BLaER1 treated with 17β-estradiol and CSF1 and Interleukin-3, amounts not matched to agents 10 nM and 100 nM (cell line): ENCODE data around the gene KDM6A.

Experiments
- H3K27ac ChIP-seq, 11 experiments: shearing (Covaris generic); formaldehyde crosslinking; 2 replicates each; pipeline ENCODE4 v1.8.1; 2022
- H3K27me3 ChIP-seq, 11 experiments: shearing (Covaris generic); formaldehyde crosslinking; 2 replicates each; pipeline ENCODE4 v1.8.1; 2022
- H3K36me3 ChIP-seq, 11 experiments: shearing (Covaris generic); formaldehyde crosslinking; 2 replicates each; pipeline ENCODE4 v1.8.1; 2022
- H3K4me1 ChIP-seq, 10 experiments: shearing (Covaris generic); formaldehyde crosslinking; 2 replicates each; pipeline ENCODE4 v1.8.1; 2022
- H3K4me2 ChIP-seq, 11 experiments: shearing (Covaris generic); formaldehyde crosslinking; 2 replicates each; pipeline ENCODE4 v1.8.1; 2022
- H3K4me3 ChIP-seq, 10 experiments: shearing (Covaris generic); formaldehyde crosslinking; 2 replicates each; pipeline ENCODE4 v1.8.1; 2022
- H3K9ac ChIP-seq, 11 experiments: shearing (Covaris generic); formaldehyde crosslinking; 2 replicates each; pipeline ENCODE4 v1.8.1; 2022
- H3K9me3 ChIP-seq, 11 experiments: shearing (Covaris generic); formaldehyde crosslinking; replicated peaks in 1 of 11; 2 replicates each; pipeline ENCODE4 v1.8.1; 2022
- H4K20me1 ChIP-seq, 11 experiments: shearing (Covaris generic); formaldehyde crosslinking; 2 replicates each; pipeline ENCODE4 v1.8.1; 2022
- Cebpa-rat ChIP-seq, 11 experiments: shearing (Covaris generic); IDR thresholded peaks; 2 replicates each; pipeline ENCODE4 v1.8.1; 2022

The KDM6A gene

GRCh38 chrX:45140812-45141211 lies 267.8 kb downstream of the KDM6A start:
- Histone ChIP-seq H3K4me2 (no peak overlapping the region), H3K4me3 (no peak overlapping the region), H3K36me3 (no peaks in the 10 kb centered on the region), H3K4me1 (no peaks in the 10 kb centered on the region), H4K20me1 (no peaks in the 10 kb centered on the region), H3K9me3 (peaks cover 0 to 10% (median 5%) of the 10 kb centered on the region in 11 experiments; a peak in 9 of 22 replicates), H3K27me3 (no peaks in the 10 kb centered on the region), H3K27ac (no peak overlapping the region), H3K9ac (no peak overlapping the region)
- TF ChIP-seq Cebpa-rat (IDR thresholded peaks at IDR 0.05) = no peak

- Histone ChIP-seq H3K9ac (no peak overlapping the region), H3K4me2 (no peak overlapping the region), H3K27ac (no peak overlapping the region), H3K4me3 (no peak overlapping the region), H3K27me3 (no peaks in the 10 kb centered on the region), H4K20me1 (no peaks in the 10 kb centered on the region), H3K9me3 (peaks cover 0 to 10% (median 5%) of the 10 kb centered on the region in 11 experiments; a peak in 9 of 22 replicates), H3K36me3 (no peaks in the 10 kb centered on the region), H3K4me1 (no peaks in the 10 kb centered on the region)
- no peak for TF ChIP-seq Cebpa-rat (IDR thresholded peaks at IDR 0.05)
These were observed 269.2 kb downstream of the KDM6A start for GRCh38 chrX:45142185-45142584.

- Histone ChIP-seq H3K4me1 (no peaks in the 10 kb centered on the region), H3K9ac (no peak overlapping the region), H3K9me3 (peaks cover 0 to 10% (median 5%) of the 10 kb centered on the region in 11 experiments; a peak in 9 of 22 replicates), H3K27me3 (no peaks in the 10 kb centered on the region), H3K36me3 (no peaks in the 10 kb centered on the region), H4K20me1 (no peaks in the 10 kb centered on the region), H3K4me3 (no peak overlapping the region), H3K4me2 (no peak overlapping the region), H3K27ac (no peak overlapping the region)
- TF ChIP-seq Cebpa-rat (IDR thresholded peaks at IDR 0.05) = no peak
These were observed 270.5 kb downstream of the KDM6A start for GRCh38 chrX:45143455-45143854.

- Histone ChIP-seq H3K4me3 (no peak overlapping the region), H3K36me3 (no peaks in the 10 kb centered on the region), H3K9ac (no peak overlapping the region), H3K27me3 (no peaks in the 10 kb centered on the region), H3K4me2 (no peak overlapping the region), H3K9me3 (peaks cover 0 to 6% (median 3%) of the 10 kb centered on the region in 11 experiments; a peak in 9 of 22 replicates), H3K4me1 (no peaks in the 10 kb centered on the region), H3K27ac (no peak overlapping the region), H4K20me1 (no peaks in the 10 kb centered on the region)
- no peak for TF ChIP-seq Cebpa-rat (IDR thresholded peaks at IDR 0.05)
These were observed 272.7 kb downstream of the KDM6A start for GRCh38 chrX:45145492-45146215.

- TF ChIP-seq Cebpa-rat (IDR thresholded peaks at IDR 0.05) = no peak
- no peak overlapping the region for H3K4me2 ChIP-seq
- H3K27me3 ChIP-seq = no peaks in the 10 kb centered on the region
- H3K9ac ChIP-seq = no peak overlapping the region
- H4K20me1 ChIP-seq = no peaks in the 10 kb centered on the region
- H3K4me1 ChIP-seq = no peaks in the 10 kb centered on the region
- no peaks in the 10 kb centered on the region for H3K36me3 ChIP-seq
- no peaks in the 10 kb centered on the region for H3K9me3 ChIP-seq
- H3K27ac ChIP-seq = no peak overlapping the region
- H3K4me3 ChIP-seq = no peak overlapping the region
These were observed 277.8 kb downstream of the KDM6A start for GRCh38 chrX:45150821-45151220.

GRCh38 chrX:45154033-45154360 lies 281.0 kb downstream of the KDM6A start:
- no peaks in the 10 kb centered on the region for H3K4me1 ChIP-seq
- no peaks in the 10 kb centered on the region for H4K20me1 ChIP-seq
- H3K9ac ChIP-seq = no peak overlapping the region
- no peak overlapping the region for H3K4me2 ChIP-seq
- no peak for TF ChIP-seq Cebpa-rat (IDR thresholded peaks at IDR 0.05)
- H3K36me3 ChIP-seq = no peaks in the 10 kb centered on the region
- no peaks in the 10 kb centered on the region for H3K27me3 ChIP-seq
- peaks cover 0 to 4% (median 0%) of the 10 kb centered on the region in 11 experiments; a peak in 1 of 22 replicates for H3K9me3 ChIP-seq
- H3K4me3 ChIP-seq = no peak overlapping the region
- H3K27ac ChIP-seq = no peak overlapping the region

- Histone ChIP-seq H3K9me3 (peaks cover 0 to 4% (median 0%) of the 10 kb centered on the region in 11 experiments; a peak in 1 of 22 replicates), H3K27me3 (no peaks in the 10 kb centered on the region), H4K20me1 (no peaks in the 10 kb centered on the region), H3K36me3 (no peaks in the 10 kb centered on the region), H3K4me2 (no peak overlapping the region), H3K4me1 (no peaks in the 10 kb centered on the region), H3K9ac (no peak overlapping the region), H3K27ac (no peak overlapping the region), H3K4me3 (no peak overlapping the region)
- TF ChIP-seq Cebpa-rat (IDR thresholded peaks at IDR 0.05) = no peak
These were observed 281.5 kb downstream of the KDM6A start for GRCh38 chrX:45154462-45154861.

GRCh38 chrX:45157647-45158046 lies 284.7 kb downstream of the KDM6A start:
- Histone ChIP-seq H3K9ac (no peak overlapping the region), H4K20me1 (no peaks in the 10 kb centered on the region), H3K36me3 (no peaks in the 10 kb centered on the region), H3K27me3 (no peaks in the 10 kb centered on the region), H3K9me3 (peaks cover 13 to 28% (median 18%) of the 10 kb centered on the region in 11 experiments; a peak in 21 of 22 replicates), H3K4me2 (no peak overlapping the region), H3K4me3 (no peak overlapping the region), H3K4me1 (no peaks in the 10 kb centered on the region), H3K27ac (no peak overlapping the region)
- TF ChIP-seq Cebpa-rat (IDR thresholded peaks at IDR 0.05) = no peak
